Activated CD8-positive, alpha-beta T cell treated with anti-CD3 and anti-CD28 coated beads, Interleukin-2, amount 10 ng/mL, durations not matched to agents 7 days and 5 days (primary cell): ENCODE measurements around the gene TMEM126B. TPM values are rescaled to one million over a fixed set of nuclear protein-coding genes. Genes with fewer than 3 reads are reported as not detected.

Source experiments
- ATAC-seq: fragments of 150-1000 bp; cut with Tn5 transposase; one replicate; pipeline ENCODE4 v1.10.0; 2021; ENCODE audit warnings: moderate library complexity
- CTCF ChIA-PET: fragments of 350-600 bp; sonication (Branson Sonifier 250); formaldehyde crosslinking; loops from one replicate; lab custom pipeline; 2021; ENCODE audit warnings: antibody characterized with exemption; lab: Charles Lee
- POLR2A ChIA-PET: fragments of 350-600 bp; sonication (Branson Sonifier 250); formaldehyde crosslinking; loops from one replicate; lab custom pipeline; 2021; ENCODE audit warnings: antibody characterized with exemption; lab: Charles Lee
- DNase-seq: peaks from one replicate; pipeline ENCODE4 v3.0.0-alpha.2; 2020
- H3K27ac Mint-ChIP-seq: one replicate; pipeline ENCODE4 v1.8.0; 2021; ENCODE audit warnings: mild to moderate bottlenecking, mixed read lengths
- H3K27me3 Mint-ChIP-seq: one replicate; pipeline ENCODE4 v1.8.0; 2021; ENCODE audit warnings: low read depth, mixed read lengths
- H3K36me3 Mint-ChIP-seq: one replicate; pipeline ENCODE4 v1.8.0; 2021; ENCODE audit warnings: low read depth, mixed read lengths
- H3K4me1 Mint-ChIP-seq: one replicate; pipeline ENCODE4 v1.8.0; 2021; ENCODE audit warnings: low read depth, mixed read lengths
- H3K4me3 Mint-ChIP-seq: one replicate; pipeline ENCODE4 v1.8.0; 2021; ENCODE audit warnings: mild to moderate bottlenecking, mixed read lengths
- H3K9me3 Mint-ChIP-seq: one replicate; pipeline ENCODE4 v1.8.0; 2022; ENCODE audit warnings: mixed read lengths; ENCODE audit not compliant: insufficient read depth
- total RNA-seq, 2 experiments: library from RNA; stranded (reverse); gene quantifications; one replicate each; pipeline ENCODE4 v1.2.3, GENCODE V29; 2021

TMEM126B gene
- total RNA-seq, 2 experiments from 2014 or later: 51.4 to 57.8 TPM

- ChIA-PET POLR2A (interaction anchor here (1.1 to 2.2 kb wide), 3 partner anchors 11 to 169 kb away, joined by 3 to 4 read pairs (median 3); partner anchors contain the start of gene CCDC83), CTCF (interaction anchor here (1.3 to 3.6 kb wide), 3 partner anchors 10 to 139 kb away, joined by 3 to 14 read pairs (median 6); no protein-coding TSS in a partner anchor)
- ATAC-seq (no peak), DNase-seq (no peak)
- H3K36me3 Mint-ChIP-seq: peaks cover 2% of the 10 kb centered on the region
- peaks cover 2% of the 10 kb centered on the region for H3K27me3 Mint-ChIP-seq
- H3K9me3 Mint-ChIP-seq: no peaks in the 10 kb centered on the region
- H3K4me3 Mint-ChIP-seq: no peak within 1 kb of the TSS
- H3K4me1 Mint-ChIP-seq: peaks cover 28% of the 10 kb centered on the region
- H3K27ac Mint-ChIP-seq: no peak within 1 kb of the TSS
Measured at GRCh38 chr11:85685820-85686459, 57.5 kb downstream of the TMEM126B start, which contains the start of gene CCDC89. TSS of gene CCDC89 (minus strand) at chr11:85686195. CDS start at chr11:85686130, 65 bp downstream.

Other genes with a start within 250 kb of the TMEM126B start
- gene DLG2, start 1.2 kb upstream of the TMEM126B start, total RNA-seq: 1 to 10 TPM; 1.3 to 1.6 TPM
- gene TMEM126A, start 19.4 kb downstream of the TMEM126B start, total RNA-seq: 10 to 100 TPM; 33.7 to 39.8 TPM
- 10 to 100 TPM; 51.4 to 54.8 TPM for gene CREBZF, start 36.5 kb downstream of the TMEM126B start, total RNA-seq
- gene CCDC89, start 57.6 kb downstream of the TMEM126B start, total RNA-seq: under 1 TPM; 0.23 to 0.63 TPM
- 10 to 100 TPM; 29.3 to 31.2 TPM for gene SYTL2, start 182.5 kb downstream of the TMEM126B start, total RNA-seq
- not detected for gene CCDC83, start 226.8 kb downstream of the TMEM126B start, total RNA-seq